Keratinocyte (primary cell): ENCODE results near the gene GMCL1. TPM values are rescaled to one million over a fixed set of nuclear protein-coding genes. Genes with fewer than 3 reads are reported as not detected.
A peak's percentile ranks its signal among the peaks of the same experiment; 100 is the strongest.
"Not testable (repeated sequence)": the region's sequence is repeated elsewhere in the genome, so short reads cannot be mapped to it uniquely, and the experiment has no call there.

Experiments used
- DNase-seq: peaks from one replicate; pipeline ENCODE4 v3.0.0-alpha.2; 2011; ENCODE audit warnings: low read depth, missing footprints, low spot score
- FAIRE-seq: peaks from 2 replicates; lab custom pipeline; 2011; peaks lifted over from hg19 to GRCh38; lab: Jason Lieb, UNC
- H2AFZ ChIP-seq: 2 replicates; pipeline ENCODE4 v1.6.0; 2012; ENCODE audit warnings: low read length, control low read depth, inconsistent platforms; ENCODE audit not compliant: control insufficient read depth
- H3K27ac ChIP-seq: 2 replicates; pipeline ENCODE4 v1.5.1; 2011; ENCODE audit warnings: low read length; ENCODE audit not compliant: control insufficient read depth, insufficient read depth
- H3K27me3 ChIP-seq: 3 replicates; pipeline ENCODE4 v1.6.0; 2011; ENCODE audit warnings: low read length; ENCODE audit not compliant: control insufficient read depth, insufficient read depth; ENCODE audit errors: extremely low read depth
- H3K36me3 ChIP-seq, 2 experiments: 2 replicates in 1 of 2; 3 replicates in 1 of 2; pipeline ENCODE4 v1.5.1; 2011; ENCODE audit warnings: low read length in 2 of 2, mild to moderate bottlenecking in 1 of 2; ENCODE audit not compliant: control insufficient read depth in 2 of 2, insufficient read depth in 2 of 2; ENCODE audit errors: extremely low read depth in 1 of 2
- H3K4me1 ChIP-seq: 3 replicates; pipeline ENCODE4 v1.5.1; 2011; ENCODE audit warnings: low read length; ENCODE audit not compliant: control insufficient read depth, insufficient read depth; ENCODE audit errors: extremely low read depth
- H3K4me2 ChIP-seq: 3 replicates; pipeline ENCODE4 v1.6.0; 2011; ENCODE audit warnings: low read depth, low read length; ENCODE audit not compliant: control insufficient read depth, insufficient read depth; ENCODE audit errors: extremely low read depth
- H3K4me3 ChIP-seq, 3 experiments: fragments of 200-600 bp in 1 of 3; sonication (generic) in 1 of 3; 2 replicates in 2 of 3; 3 replicates in 1 of 3; pipeline ENCODE4 v1.5.1; 2011 to 2016; ENCODE audit warnings: low read length in 3 of 3, mild to moderate bottlenecking in 3 of 3, control low read depth in 2 of 3, inconsistent platforms in 1 of 3, low read depth in 1 of 3, mixed read lengths in 1 of 3, mixed run types in 1 of 3, moderate library complexity in 1 of 3; ENCODE audit not compliant: control insufficient read depth in 2 of 3, insufficient read depth in 2 of 3; ENCODE audit errors: extremely low read depth in 1 of 3
- H3K79me2 ChIP-seq: 2 replicates; pipeline ENCODE4 v1.6.0; 2012; ENCODE audit warnings: low read length; ENCODE audit not compliant: control insufficient read depth, insufficient read depth
- H3K9ac ChIP-seq: 3 replicates; pipeline ENCODE4 v1.6.0; 2011; ENCODE audit warnings: low read length; ENCODE audit not compliant: control insufficient read depth, insufficient read depth; ENCODE audit errors: extremely low read depth
- H3K9me1 ChIP-seq: 3 replicates; pipeline ENCODE4 v1.6.0; 2011; ENCODE audit warnings: low read length; ENCODE audit not compliant: control insufficient read depth, insufficient read depth; ENCODE audit errors: extremely low read depth
- H3K9me3 ChIP-seq: 2 replicates; pipeline ENCODE4 v1.5.1; 2012; ENCODE audit warnings: low read depth, low read length; ENCODE audit not compliant: control insufficient read depth
- H4K20me1 ChIP-seq: 3 replicates; pipeline ENCODE4 v1.6.0; 2011; ENCODE audit warnings: low read length; ENCODE audit not compliant: control insufficient read depth, insufficient read depth; ENCODE audit errors: extremely low read depth
- EZH2 ChIP-seq: IDR thresholded peaks from one replicate; pipeline ENCODE4 v1.6.1; 2012; ENCODE audit warnings: inconsistent platforms, mild to moderate bottlenecking, low read length, moderate library complexity
- dilution Hi-C: fragments of 300-500 bp; cut with MboI; formaldehyde crosslinking; loops from one replicate; pipeline ENCODE4 v1.7.0; 2020; ENCODE audit warnings: low sequenced_read_pairs; ENCODE audit not compliant: extremely low pct_ligation_motif_present
- polyA plus RNA-seq, 5 experiments: library from polyadenylated mRNA; depleted of rRNA in 3 of 5; stranded (reverse) in 3 of 5; stranded (forward) in 1 of 5; unstranded in 1 of 5; fragments of >200 nt; gene quantifications; 1 replicate in 1 of 5; 2 replicates in 3 of 5; 3 replicates in 1 of 5; pipeline versions ENCODE4 v1.2.1 to v1.2.3, GENCODE V29; 2011 to 2012; ENCODE audit warnings: missing spikeins in 2 of 5, low read depth in 1 of 5, low replicate concordance in 1 of 5
- TF ChIP-seq, protein P1 (sequence below), 3 experiments: IDR thresholded peaks in 1 of 3; conservative IDR thresholded peaks in 1 of 3; optimal IDR thresholded peaks in 1 of 3; 2 replicates in 2 of 3; 3 replicates in 1 of 3; pipeline versions ENCODE3 to v1.5.1; 2011; ENCODE audit warnings: low read length in 3 of 3, mild to moderate bottlenecking in 3 of 3, moderate library complexity in 2 of 3, control low read depth in 1 of 3, inconsistent platforms in 1 of 3; ENCODE audit not compliant: insufficient read depth in 2 of 3; ENCODE audit errors: extremely low read depth in 1 of 3

GMCL1 gene
- polyA plus RNA-seq, 1 donor (not counting 4 experiments of a cell fraction or from before 2014, with no cell fraction given) = 7.5 TPM

- Histone ChIP-seq H3K4me1 (peaks cover 10% of the 10 kb centered on the region), H3K27me3 (no peaks in the 10 kb centered on the region), H3K9me3 (no peaks in the 10 kb centered on the region), H3K9me1 (no peaks in the 10 kb centered on the region), H3K9ac (no peak overlapping the region), H3K4me2 (no peak overlapping the region), H4K20me1 (no peaks in the 10 kb centered on the region), H3K36me3 (peaks cover 0 to under 1% of the 10 kb centered on the region in 2 experiments), H3K27ac (no peak overlapping the region), H3K4me3 (no peak overlapping the region), H3K79me2 (peaks cover 18% of the 10 kb centered on the region), H2AFZ (no peak overlapping the region)
- no peak for TF ChIP-seq EZH2
- TF ChIP-seq, protein P1, sequence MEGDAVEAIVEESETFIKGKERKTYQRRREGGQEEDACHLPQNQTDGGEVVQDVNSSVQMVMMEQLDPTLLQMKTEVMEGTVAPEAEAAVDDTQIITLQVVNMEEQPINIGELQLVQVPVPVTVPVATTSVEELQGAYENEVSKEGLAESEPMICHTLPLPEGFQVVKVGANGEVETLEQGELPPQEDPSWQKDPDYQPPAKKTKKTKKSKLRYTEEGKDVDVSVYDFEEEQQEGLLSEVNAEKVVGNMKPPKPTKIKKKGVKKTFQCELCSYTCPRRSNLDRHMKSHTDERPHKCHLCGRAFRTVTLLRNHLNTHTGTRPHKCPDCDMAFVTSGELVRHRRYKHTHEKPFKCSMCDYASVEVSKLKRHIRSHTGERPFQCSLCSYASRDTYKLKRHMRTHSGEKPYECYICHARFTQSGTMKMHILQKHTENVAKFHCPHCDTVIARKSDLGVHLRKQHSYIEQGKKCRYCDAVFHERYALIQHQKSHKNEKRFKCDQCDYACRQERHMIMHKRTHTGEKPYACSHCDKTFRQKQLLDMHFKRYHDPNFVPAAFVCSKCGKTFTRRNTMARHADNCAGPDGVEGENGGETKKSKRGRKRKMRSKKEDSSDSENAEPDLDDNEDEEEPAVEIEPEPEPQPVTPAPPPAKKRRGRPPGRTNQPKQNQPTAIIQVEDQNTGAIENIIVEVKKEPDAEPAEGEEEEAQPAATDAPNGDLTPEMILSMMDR (optimal IDR thresholded peaks at IDR 0.05 in 1 of 3, IDR thresholded peaks at IDR 0.05 in 1 of 3, conservative IDR thresholded peaks at IDR 0.05 in 1 of 3; ENCODE audit: extremely low read depth in 1 of 3, insufficient read depth in 2 of 3, low read length in 3 of 3) = no peak
- dilution Hi-C loops = no loop called here
- FAIRE-seq (no peak), DNase-seq (no peak)
Measured at GRCh38 chr2:69890881-69891280, 61.4 kb downstream of the GMCL1 start.

GRCh38 chr2:69892838-69893424, 63.5 kb downstream of the GMCL1 start:
- H4K20me1 ChIP-seq, H3K9me1 ChIP-seq, dilution Hi-C loops, DNase-seq, H3K27me3 ChIP-seq, FAIRE-seq, H3K9me3 ChIP-seq, H3K9ac ChIP-seq: not testable (repeated sequence)
- Histone ChIP-seq H3K4me1 (peaks cover 10% of the 10 kb centered on the region), H3K4me2 (peak overlapping the region; percentile 92), H3K79me2 (peaks cover 27% of the 10 kb centered on the region), H2AFZ (peak overlapping the region; percentile 100), H3K27ac (peak overlapping the region; percentile 95), H3K4me3 (peak overlapping the region in 1 of 3 experiments; percentile 89), H3K36me3 (peaks cover 3 to 13% of the 10 kb centered on the region in 2 experiments)
